GM19351 (cell line): ENCODE data around the gene ARHGEF4.

Experiments used
- ATAC-seq: cut with Tn5 transposase; IDR thresholded peaks from one replicate; pipeline ENCODE4 v1.9.1; 2021; ENCODE audit warnings: mild to moderate bottlenecking, moderate library complexity; ENCODE audit not compliant: unreplicated experiment

ARHGEF4 gene

DNA sequence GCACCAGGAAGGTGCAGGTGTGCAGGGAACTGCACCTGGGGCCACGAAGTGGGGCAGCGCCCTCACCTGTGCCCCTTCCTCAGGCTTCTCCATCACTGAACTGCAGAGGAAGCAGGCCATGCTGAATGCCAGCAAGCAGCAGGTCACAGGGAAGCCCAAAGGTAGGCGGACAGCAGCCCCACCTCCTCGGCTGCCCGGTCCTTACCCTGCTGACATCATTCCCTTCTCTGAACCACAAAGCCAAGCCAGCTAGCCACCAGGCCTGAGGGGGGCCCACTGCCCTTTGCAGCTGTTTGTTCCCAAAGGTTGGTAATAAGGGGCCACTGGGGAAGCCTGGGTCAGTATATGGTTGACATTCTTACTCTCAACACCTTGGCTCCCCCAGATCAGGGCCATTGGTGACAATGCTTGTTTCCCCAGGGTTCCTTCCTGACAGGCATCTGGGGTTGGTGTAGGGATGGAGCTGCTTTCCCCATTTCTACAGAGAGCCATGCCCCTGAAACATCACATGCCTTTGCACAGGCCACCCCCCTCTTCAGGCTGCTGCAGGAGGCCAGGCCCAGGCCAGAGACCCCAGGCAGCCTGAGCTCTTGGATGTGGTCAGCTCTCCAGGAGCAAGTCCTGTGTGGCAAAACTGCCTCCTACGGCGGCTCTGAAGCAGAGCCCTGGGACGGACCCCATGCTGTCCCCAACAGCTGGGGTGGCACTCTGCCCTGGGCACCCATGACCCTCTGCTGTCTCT is 208.7 kb downstream of the ARHGEF4 start:
- no peak for ATAC-seq

DNA sequence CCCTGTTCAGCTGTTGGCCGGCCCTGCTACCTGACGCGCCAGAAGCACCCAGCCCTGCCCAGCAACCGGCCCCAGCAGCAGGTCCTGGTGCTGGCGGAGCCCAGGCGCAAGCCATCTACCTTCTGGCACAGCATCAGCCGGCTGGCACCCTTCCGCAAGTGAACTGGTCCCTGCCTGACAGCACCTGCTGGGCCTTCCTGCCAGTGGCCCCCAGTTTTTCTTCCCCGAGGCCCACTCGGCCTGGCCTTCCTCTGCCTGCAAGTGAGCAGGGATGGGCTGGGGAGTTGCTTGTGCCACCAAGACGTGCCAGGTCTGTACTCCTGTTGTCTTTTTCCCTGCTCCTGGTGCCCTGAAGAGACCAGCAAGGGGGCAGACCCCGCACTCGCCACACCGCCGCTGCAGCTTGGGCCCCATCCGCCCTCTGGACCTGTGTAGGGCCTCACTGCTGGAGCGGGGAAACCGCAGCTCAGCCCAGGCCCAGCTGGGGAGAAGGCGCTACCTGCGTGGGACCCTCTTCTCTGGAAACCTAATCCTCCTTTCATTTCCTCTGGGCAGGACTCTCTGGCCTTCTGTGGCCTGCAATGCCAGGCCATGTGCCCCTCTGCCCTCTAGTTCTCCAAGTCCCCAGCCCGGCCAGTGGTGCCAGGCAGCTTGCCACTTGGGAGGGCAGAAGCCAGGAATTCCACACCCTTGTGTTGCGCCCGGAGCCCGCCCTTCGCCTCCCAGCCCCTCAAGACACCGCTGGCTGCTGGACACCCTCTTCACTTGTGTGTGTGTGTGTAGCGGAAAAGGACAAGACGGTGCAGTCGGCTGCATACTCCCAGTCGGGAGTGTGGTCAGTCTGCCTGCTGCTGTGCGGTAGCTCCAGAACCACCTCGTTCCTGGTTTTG is 209.6 kb downstream of the ARHGEF4 start:
- no peak for ATAC-seq

DNA sequence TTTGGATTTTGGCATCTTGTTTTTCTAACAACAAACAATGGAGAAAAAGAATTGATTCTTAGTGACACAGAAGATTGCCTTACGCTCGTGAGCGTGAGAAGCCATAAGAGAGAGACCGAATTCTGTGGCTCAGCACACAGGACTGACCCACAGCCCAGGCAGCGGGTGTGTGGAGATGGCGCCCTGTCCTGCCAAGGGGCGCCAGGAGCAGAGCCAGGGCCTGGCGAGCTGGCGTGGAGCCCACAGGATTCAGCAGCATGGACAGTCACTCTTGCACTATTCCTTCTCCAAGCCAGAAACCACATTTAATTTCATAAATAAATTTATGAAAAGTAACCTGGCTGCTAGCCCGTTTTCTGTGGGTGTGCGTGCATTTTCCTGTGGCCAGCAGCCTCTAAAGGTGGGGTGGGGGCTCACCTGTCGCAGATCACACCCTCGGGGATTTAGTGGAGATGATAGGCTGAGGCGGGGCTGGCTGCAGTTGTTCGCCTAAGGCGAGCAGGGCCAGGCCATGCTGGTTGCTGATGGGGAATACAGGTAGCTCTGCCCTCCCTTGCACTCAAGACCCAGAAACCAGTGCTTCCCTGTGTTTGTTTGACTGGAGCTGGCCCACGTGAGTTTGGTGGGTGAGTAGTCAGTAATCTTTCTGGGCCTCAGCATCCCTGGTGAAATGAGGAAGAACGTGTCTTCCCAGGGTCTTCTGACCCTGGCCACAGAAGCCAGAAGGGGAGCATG is 210.4 kb downstream of the ARHGEF4 start:
- no peak for ATAC-seq

DNA sequence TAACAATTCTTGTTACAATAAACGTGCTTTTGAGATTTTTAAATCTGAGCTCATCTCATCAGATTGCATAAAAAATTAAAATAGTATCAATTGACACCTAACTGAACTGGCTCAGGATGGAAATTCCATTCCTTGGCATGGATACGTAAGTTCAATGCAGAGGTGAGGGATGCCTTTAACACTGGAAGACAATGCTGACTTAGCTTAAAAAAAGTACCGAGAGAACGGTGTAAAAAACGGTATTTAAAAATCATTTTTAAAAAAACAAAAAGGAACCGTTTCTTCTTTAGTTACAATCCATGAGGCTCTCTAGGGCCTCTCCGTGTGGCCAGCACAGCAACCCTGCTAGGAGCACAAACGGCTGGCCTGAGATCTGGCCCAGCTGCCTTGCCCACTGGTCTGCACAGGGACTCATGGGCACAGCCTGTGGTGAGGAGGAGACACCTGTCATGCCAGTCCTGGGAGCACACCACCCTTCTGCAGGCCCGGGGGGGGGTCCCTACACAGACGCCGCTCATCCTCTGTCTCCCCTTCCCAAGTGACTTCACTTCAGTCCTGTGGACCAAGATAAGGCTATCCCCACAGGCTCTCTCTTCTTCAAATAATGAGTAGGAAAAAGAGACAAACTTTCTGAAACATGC is 211.3 kb downstream of the ARHGEF4 start:
- ATAC-seq = no peak

DNA sequence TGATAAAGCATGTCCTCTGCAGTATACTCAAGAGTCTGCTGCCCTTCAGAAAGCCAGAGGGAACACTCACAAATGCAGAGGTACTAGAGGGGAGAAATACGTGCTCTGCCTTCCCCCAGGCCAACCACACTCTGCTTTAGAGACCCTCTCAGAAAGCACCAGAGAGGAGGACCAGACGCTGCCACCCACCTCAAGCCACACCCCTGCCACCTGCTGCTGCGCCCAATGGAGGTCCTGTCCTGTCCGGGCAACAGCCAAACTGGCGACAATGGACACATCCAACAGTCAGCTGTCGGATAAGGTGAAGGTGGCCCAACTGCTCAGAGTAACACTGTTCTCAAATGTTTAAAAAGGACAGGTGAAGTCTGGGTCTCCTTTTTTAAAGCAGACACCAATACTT is 211.9 kb downstream of the ARHGEF4 start:
- ATAC-seq = no peak

DNA sequence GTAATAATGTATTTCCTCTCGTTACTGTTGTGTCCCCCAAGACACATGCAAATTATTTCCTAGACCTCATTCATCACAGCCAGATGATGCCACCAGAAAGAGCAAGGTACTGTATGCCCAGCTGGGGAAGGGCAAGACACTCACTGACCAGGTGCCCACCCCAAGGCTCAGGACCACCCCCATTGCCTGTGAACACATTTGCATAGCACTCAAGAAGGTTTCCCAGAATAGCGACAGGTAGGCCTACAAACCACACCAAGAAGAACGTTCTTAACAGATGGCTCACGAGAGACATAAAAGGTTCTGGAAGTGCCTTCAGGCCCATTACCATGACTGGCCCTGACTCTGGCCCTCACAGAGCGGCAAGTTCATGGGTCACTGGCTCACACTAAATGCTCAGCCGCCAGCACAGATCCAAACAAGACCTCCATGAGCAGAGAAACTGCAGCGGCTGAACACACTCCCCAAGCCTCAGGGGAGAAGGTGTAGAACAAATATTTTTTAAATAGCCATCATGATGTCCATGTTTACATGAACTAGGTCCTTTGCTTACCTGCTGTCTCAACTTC is 212.5 kb downstream of the ARHGEF4 start:
- ATAC-seq = no peak

DNA sequence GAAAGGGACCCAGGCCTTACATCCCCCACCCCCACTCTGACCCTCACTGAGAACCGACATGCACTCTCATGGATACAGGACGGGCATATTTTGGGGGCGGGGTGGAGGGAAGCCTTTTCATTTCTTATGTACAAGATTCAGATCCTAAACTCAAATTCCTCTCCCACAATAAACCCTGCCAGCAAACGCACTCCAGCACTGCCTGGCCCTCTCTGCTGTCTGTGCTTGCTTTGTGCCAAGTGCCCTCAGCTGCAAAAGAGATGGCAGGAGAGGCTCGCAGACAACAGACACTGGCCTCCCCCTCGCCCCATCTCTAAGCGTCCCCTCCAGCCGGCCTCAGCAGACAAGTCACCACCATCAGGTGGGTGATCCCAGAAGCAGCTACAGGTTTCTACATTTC is 214.2 kb downstream of the ARHGEF4 start:
- no peak for ATAC-seq

DNA sequence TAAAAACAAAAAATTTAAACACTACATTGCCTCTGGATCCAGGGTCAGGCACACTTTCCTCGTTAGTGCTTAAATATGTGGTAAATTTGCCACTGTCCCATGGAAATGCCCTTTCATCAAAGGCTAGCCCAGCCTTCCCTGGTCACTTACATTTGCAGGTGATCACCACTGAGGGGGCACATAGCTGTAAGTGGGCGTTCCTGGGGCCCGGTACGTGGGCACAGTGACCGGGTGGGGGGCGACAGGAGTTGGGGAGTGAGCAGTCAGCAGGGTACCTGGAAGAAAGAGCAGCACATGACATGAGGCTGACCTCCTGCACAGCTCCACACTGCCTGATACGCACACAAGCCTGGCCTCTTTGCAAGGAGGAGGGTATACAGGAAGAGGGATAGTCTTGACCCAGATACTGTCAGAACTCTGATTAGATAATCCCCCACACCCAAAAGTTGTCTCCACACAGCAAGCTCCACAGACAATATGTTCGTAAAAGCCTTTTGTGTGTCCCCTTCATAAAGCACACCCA is 216.1 kb downstream of the ARHGEF4 start:
- ATAC-seq = no peak

DNA sequence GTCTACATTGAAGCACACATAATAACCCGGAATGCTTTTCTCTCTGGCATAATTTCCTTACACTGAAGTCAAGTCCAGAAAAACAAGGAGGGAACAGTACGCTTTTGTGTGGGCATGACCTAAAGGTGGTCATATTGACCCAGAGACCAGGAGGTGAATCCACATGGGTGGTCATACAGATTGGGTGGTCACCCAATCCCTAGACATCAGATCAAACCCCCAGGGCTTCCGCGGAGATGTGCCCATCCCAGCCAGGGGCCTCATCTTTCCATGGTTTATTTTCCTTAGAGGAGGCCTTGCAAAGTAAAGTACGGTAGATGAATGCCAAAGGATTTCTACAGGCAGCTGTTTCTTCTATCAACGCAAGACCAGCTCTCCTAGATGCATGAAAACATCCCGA is 217.8 kb downstream of the ARHGEF4 start:
- ATAC-seq = no peak

DNA sequence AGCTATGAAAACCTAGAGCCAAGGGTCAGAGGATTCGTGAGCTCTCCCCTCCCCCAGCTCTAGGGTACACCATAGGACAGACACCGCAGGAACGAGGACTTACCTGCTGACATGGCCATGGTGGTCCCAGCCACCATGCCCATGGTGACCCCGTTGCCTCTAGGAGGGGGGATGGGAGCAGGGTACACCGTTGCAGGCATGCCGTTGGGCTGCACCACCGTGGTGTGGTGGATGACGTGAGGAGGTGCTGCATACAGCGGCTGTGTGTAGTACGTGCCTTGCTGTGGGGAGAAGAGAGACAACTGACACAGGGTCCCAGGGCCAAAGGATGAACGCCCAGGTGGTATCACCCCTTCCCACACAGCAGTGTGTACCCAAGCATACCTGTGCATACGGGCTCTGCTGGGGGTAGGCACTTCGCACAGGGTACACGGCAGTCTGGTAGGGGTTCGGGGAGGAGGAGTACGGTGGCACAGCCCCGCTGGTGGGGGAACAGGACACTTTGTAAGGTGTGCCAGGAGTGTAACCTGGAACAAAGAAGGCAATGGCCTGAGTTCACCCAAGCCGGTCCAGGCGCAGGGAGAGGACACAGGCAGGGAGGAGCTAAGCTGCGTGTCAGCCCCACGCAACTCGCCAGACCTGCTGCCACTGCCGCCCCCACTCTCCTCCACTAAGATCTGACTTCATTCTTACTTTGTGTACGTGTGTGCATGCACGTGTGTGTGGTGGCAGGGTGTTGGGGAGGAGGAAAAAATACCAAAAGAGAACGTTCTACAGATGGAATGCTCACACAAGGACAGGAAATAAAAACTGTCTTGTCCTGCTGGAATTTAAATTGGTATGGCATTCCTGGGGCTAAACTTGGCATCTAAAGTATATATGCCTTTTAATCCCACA is 218.7 kb downstream of the ARHGEF4 start:
- ATAC-seq = no peak

DNA sequence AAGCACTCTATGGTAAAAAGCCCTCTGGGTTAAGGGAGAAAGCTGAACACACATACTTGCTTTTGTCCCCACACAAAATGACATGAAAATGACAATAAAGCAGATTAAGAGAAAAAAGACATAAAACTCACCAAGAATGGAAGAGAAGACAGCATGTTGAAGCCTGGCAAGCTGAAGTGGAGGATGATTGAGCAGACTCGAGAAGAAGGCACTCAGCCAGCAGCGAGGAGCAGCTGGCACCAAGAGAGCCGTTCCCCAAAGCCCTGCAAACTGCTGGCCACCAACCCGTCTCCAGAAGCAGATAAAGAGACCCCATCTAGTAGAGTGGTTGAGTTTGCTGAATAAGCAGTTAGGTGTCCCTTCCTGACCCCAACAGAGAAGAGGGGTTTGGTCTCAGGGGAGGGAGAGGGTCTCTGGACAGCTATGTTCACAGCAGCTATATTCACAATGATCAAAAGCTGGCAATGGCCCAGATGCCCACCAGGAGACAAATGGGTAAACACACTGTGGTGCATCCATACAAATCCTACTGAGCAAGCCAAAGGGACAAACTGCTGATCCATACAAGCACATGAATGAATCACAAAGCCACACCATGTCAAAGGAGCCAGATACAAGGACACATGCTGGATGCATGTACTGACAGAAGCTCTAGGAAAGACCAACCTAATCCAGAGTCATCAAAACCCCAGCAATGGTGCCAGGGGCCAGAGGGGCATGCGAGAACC is 219.7 kb downstream of the ARHGEF4 start:
- no peak for ATAC-seq

DNA sequence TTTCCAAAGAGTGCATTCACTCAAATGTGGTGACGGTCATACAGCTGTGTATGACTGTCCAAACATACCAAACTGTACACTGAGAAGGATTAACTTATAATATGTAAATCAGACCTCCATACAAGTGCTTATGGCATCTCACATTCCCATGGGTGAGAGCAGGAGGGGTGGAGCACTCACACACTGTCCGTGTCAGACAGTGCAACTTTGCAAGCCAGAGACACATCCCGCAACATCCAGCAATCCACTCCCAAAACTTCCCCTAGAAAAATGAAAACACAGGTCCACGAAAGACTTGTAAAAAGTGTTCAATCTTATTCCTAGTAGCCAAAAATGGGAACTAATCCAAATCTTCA is 220.2 kb downstream of the ARHGEF4 start:
- no peak for ATAC-seq

DNA sequence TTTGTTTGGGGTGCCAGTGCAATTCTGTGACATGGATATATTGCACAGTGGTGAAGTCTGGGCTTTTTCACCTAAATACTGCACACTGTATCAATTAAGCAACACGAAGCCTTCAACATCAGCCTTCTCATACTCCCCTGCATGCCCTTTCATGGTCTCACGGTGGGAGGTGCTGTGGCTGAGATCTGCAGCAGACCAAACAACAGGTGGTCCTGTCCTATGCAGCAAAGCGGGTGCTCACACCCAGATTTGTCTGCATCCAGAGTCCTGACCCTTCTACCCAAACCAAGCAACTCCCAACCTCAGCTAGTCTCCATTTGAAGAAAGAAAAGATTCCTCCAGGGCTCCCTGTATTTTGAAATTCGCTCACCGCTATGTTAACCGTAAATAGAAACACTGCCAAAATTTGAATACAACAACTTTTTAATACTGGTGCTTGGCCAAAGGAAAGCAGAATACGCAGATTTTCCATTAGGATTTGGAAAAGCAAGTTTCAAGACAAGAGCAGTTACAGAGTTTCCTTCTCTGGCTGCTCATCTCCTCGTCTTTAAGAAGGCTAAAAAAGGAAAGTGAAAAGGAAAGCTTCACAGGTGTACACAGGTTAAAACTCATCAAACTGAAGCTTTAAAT is 221.6 kb downstream of the ARHGEF4 start:
- ATAC-seq = no peak

DNA sequence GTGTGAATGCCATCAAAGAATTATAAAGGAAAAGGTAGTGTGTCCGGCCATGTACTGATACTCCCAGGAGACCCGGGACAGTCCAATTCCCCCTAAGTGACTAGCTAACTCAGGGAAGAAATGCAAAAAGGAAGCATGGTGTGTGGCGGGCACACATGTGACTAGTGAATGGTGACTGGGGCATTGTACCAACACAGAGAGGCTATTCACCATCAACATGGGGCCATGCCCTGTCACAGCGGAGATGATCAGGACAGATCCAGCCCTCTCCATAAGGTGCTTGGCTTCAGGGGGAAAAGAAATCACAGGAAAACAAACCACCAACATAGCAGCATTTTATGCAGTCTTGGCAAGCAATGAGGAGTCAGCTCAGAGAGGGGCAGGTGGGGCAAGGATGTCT is 222.2 kb downstream of the ARHGEF4 start:
- ATAC-seq = no peak

DNA sequence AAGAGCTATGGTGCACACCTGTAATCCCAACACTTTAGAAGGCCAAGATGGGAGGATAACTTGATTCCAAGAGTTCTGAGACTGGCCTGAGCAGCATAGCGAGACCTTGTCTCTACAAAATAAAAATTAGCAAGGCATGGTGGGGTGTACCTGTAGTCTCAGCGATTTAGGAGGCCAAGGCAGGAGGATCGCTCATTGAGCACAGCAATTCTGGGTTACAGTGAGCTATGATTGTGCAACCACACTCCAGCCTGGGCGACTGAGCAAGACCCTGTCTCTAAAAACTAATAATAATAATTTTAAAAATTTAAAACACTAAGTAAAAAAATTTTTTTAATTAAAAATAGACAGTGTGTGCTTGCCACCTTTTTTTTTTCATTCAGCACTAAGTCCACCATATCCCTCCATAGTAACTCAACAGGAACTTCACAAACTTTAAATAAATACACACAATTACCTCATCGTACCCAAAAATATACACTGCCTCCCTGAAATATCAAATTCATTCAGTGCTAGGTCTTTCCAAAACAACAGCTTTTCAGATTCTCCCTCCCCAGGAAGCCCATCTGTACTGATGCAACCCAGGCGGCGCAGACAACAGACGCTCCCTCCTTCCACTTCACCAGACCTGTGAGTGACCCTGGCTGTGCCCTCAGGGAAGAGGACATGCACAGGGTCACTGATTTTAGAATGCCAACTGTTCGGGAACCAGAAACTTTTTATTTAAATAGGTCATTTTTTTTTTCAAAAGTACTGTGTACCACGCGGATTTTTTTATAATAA is 227.0 kb downstream of the ARHGEF4 start:
- ATAC-seq = no peak

DNA sequence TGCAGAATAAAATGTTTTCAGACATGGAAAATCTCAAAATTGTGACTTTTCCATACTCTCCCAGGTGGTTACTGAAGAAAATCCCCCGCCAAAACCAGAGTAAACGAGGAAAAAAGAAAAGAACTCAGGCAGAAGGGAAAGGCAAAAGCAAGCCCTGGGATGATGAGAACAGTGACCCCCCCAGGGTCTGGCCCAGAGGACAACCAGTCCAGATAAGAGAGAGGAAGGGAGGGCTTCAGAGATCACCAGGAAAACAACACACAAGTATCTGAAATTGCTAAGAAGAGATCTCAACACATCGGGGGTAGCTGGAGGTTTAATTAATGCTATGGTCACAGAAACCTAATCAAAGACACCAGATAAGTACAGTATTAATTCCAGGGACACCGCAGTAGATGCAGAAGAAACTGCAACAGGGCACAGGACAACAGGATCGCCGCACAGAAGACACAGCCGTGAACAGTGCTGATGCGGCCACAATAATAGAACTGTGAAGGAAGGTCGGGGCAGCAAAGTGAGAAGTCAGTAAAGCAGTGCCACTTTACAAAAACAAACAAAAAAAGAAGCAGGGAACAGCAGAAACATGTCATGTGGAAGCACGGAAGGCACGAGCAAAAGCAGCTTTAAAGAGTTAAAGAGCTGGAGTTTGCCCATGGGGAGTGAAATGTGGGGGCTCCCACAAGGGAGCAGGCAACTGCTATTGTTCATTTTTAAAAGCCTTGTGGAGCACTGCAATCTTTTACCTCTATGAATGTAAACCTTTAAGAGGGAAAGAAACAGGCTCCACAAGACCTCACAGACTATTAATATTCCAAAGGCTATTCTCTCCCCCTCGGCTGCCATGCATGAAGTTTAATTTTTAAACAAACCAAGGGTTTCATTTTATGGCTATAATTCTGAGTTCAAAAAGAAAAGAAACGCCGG is 228.1 kb downstream of the ARHGEF4 start:
- no peak for ATAC-seq
